ENCODE measurements around the gene CHAF1A.

GRCh38 chr19:4379383-4380253 is 22.8 kb upstream of the CHAF1A start:
- TF ChIP-seq ATF1 (CRISPR knock-in tag; IDR thresholded peaks at IDR 0.05) (no peak), ZNF121 (CRISPR knock-in tag; IDR thresholded peaks at IDR 0.05) (no peak), ATF3 (CRISPR knock-in tag; conservative IDR thresholded peaks at IDR 0.05) (no peak), ZNF138 (CRISPR knock-in tag; conservative IDR thresholded peaks at IDR 0.05) (no peak), TEAD1 (CRISPR knock-in tag; IDR thresholded peaks at IDR 0.05) (no peak), ARID4B (CRISPR knock-in tag; IDR thresholded peaks at IDR 0.05; ENCODE audit: borderline replicate concordance) (no peak), ZBTB21 (CRISPR knock-in tag; IDR thresholded peaks at IDR 0.05; ENCODE audit: borderline replicate concordance) (no peak)
- TF ChIP-seq, protein P1, sequence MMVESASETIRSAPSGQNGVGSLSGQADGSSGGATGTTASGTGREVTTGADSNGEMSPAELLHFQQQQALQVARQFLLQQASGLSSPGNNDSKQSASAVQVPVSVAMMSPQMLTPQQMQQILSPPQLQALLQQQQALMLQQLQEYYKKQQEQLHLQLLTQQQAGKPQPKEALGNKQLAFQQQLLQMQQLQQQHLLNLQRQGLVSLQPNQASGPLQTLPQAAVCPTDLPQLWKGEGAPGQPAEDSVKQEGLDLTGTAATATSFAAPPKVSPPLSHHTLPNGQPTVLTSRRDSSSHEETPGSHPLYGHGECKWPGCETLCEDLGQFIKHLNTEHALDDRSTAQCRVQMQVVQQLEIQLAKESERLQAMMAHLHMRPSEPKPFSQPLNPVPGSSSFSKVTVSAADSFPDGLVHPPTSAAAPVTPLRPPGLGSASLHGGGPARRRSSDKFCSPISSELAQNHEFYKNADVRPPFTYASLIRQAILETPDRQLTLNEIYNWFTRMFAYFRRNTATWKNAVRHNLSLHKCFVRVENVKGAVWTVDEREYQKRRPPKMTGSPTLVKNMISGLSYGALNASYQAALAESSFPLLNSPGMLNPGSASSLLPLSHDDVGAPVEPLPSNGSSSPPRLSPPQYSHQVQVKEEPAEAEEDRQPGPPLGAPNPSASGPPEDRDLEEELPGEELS (CRISPR knock-in tag; IDR thresholded peaks at IDR 0.05), result no peak
- TF ChIP-seq, protein P2, sequence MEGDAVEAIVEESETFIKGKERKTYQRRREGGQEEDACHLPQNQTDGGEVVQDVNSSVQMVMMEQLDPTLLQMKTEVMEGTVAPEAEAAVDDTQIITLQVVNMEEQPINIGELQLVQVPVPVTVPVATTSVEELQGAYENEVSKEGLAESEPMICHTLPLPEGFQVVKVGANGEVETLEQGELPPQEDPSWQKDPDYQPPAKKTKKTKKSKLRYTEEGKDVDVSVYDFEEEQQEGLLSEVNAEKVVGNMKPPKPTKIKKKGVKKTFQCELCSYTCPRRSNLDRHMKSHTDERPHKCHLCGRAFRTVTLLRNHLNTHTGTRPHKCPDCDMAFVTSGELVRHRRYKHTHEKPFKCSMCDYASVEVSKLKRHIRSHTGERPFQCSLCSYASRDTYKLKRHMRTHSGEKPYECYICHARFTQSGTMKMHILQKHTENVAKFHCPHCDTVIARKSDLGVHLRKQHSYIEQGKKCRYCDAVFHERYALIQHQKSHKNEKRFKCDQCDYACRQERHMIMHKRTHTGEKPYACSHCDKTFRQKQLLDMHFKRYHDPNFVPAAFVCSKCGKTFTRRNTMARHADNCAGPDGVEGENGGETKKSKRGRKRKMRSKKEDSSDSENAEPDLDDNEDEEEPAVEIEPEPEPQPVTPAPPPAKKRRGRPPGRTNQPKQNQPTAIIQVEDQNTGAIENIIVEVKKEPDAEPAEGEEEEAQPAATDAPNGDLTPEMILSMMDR (IDR thresholded peaks at IDR 0.05), result no peak
- TF ChIP-seq, protein P3, sequence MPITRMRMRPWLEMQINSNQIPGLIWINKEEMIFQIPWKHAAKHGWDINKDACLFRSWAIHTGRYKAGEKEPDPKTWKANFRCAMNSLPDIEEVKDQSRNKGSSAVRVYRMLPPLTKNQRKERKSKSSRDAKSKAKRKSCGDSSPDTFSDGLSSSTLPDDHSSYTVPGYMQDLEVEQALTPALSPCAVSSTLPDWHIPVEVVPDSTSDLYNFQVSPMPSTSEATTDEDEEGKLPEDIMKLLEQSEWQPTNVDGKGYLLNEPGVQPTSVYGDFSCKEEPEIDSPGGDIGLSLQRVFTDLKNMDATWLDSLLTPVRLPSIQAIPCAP (CRISPR knock-in tag; IDR thresholded peaks at IDR 0.05), result no peak
